Mesendoderm (in vitro differentiated cells): ENCODE data around the gene HIP1R.

Source experiments
- DNase-seq: peaks from one replicate; pipeline ENCODE4 v3.0.0; 2013
- H2AK5ac ChIP-seq: 2 replicates; pipeline ENCODE4 v1.6.1; 2013; ENCODE audit warnings: low read length, inconsistent platforms
- H2BK120ac ChIP-seq: 2 replicates; pipeline ENCODE4 v1.6.1; 2013; ENCODE audit warnings: low read depth, mild to moderate bottlenecking, low read length, moderate library complexity, mixed read lengths
- H2BK15ac ChIP-seq: replicated peaks from 2 replicates; pipeline ENCODE4 v1.6.1; 2013; ENCODE audit warnings: low read depth, mild to moderate bottlenecking, moderate library complexity
- H2BK5ac ChIP-seq: 2 replicates; pipeline ENCODE4 v1.6.1; 2013; ENCODE audit warnings: low read length, inconsistent platforms
- H3K18ac ChIP-seq: 2 replicates; pipeline ENCODE4 v1.6.1; 2013; ENCODE audit warnings: mild to moderate bottlenecking, low read length, mixed read lengths
- H3K23ac ChIP-seq: one replicate; pipeline ENCODE4 v1.6.1; 2013; ENCODE audit warnings: low read length
- H3K27ac ChIP-seq: 2 replicates; pipeline ENCODE4 v1.5.1; 2013; ENCODE audit warnings: low read depth, mild to moderate bottlenecking, inconsistent platforms, low read length, moderate library complexity
- H3K27me3 ChIP-seq: 2 replicates; pipeline ENCODE4 v1.6.1; 2013; ENCODE audit warnings: low read length, control low read depth, mild to moderate bottlenecking, inconsistent platforms; ENCODE audit not compliant: insufficient read depth, poor library complexity
- H3K36me3 ChIP-seq: 2 replicates; pipeline ENCODE4 v1.6.1; 2013; ENCODE audit warnings: low read length, inconsistent platforms; ENCODE audit not compliant: control insufficient read depth, insufficient read depth
- H3K4ac ChIP-seq: one replicate; pipeline ENCODE4 v1.6.1; 2013; ENCODE audit warnings: low read depth, mild to moderate bottlenecking, low read length, moderate library complexity
- H3K4me1 ChIP-seq: 2 replicates; pipeline ENCODE4 v1.6.1; 2013; ENCODE audit warnings: low read depth, low read length, inconsistent platforms; ENCODE audit not compliant: control insufficient read depth
- H3K4me2 ChIP-seq: 2 replicates; pipeline ENCODE4 v1.6.1; 2013; ENCODE audit warnings: low read length
- H3K4me3 ChIP-seq: 2 replicates; pipeline ENCODE4 v1.5.1; 2013; ENCODE audit warnings: mild to moderate bottlenecking, low read length
- H3K56ac ChIP-seq: one replicate; pipeline ENCODE4 v1.6.1; 2013; ENCODE audit warnings: low read length
- H3K79me1 ChIP-seq: 2 replicates; pipeline ENCODE4 v1.6.1; 2013; ENCODE audit warnings: low read length, inconsistent platforms
- H3K79me2 ChIP-seq: 2 replicates; pipeline ENCODE4 v1.6.1; 2013; ENCODE audit warnings: mild to moderate bottlenecking, low read length; ENCODE audit not compliant: control insufficient read depth, insufficient read depth
- H3K9ac ChIP-seq: 2 replicates; pipeline ENCODE4 v1.6.1; 2013; ENCODE audit warnings: low read length, inconsistent platforms
- H4K5ac ChIP-seq: one replicate; pipeline ENCODE4 v1.6.1; 2013; ENCODE audit warnings: low read length
- H4K8ac ChIP-seq: one replicate; pipeline ENCODE4 v1.6.1; 2013; ENCODE audit warnings: low read depth, mild to moderate bottlenecking, control low read depth, low read length, moderate library complexity
- WGBS: extraction: QIAGEN DNeasy Blood & Tissue Kit; methylation state at CpG from one replicate; pipeline ENCODE4 v1.1.7; 2013; ENCODE audit warnings: low lambda C conversion rate, missing lambda C conversion rate; ENCODE audit not compliant: insufficient coverage; ENCODE audit errors: extremely low coverage; 5-methylcytosine and 5-hydroxymethylcytosine counted together

Gene HIP1R

GRCh38 chr12:122849352-122850047 is 14.2 kb downstream of the HIP1R start:
- no peak overlapping the region for H4K8ac ChIP-seq
- no peak overlapping the region for H3K4me2 ChIP-seq
- H2BK5ac ChIP-seq: no peak overlapping the region
- DNase-seq: no peak
- no peak overlapping the region for H3K9ac ChIP-seq
- no peak overlapping the region for H3K4ac ChIP-seq
- no peak overlapping the region for H3K18ac ChIP-seq
- no peak overlapping the region for H2BK15ac ChIP-seq
- no peak overlapping the region for H3K27ac ChIP-seq
- H3K4me1 ChIP-seq: no peaks in the 10 kb centered on the region
- H3K4me3 ChIP-seq: no peak overlapping the region
- H3K56ac ChIP-seq: no peak overlapping the region
- H3K36me3 ChIP-seq: no peaks in the 10 kb centered on the region
- no peak overlapping the region for H4K5ac ChIP-seq
- WGBS: no CpG with 5 or more reads among the region's 26 CpGs
- no peaks in the 10 kb centered on the region for H3K27me3 ChIP-seq
- H2AK5ac ChIP-seq: no peak overlapping the region
- no peaks in the 10 kb centered on the region for H3K79me2 ChIP-seq
- H3K79me1 ChIP-seq: no peaks in the 10 kb centered on the region
- no peak overlapping the region for H2BK120ac ChIP-seq
- no peak overlapping the region for H3K23ac ChIP-seq

DNA sequence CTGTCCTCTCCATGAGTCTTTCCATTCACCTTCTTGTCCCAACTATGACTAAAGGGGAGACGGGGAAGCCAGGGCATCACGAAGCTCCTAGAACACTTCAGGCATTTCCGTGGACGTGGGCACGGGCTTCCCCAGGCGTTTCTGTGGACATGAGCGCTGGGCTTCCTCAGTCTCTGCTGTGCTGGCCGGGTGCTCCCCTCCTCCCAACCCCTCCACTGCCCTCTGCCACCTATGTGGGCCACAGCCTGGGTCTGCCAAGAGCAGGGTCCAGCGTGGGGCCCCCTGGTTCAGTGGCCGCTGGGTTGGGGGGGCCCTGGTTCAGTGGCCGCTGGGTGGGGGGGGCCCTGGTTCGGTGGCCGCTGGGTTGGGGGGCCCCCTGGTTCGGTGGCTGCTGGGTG is 14.8 kb downstream of the HIP1R start:
- WGBS: no CpG with 5 or more reads among the region's 14 CpGs
- Histone ChIP-seq H3K18ac (no peak overlapping the region), H2BK15ac (no peak overlapping the region), H3K27me3 (no peaks in the 10 kb centered on the region), H4K8ac (no peak overlapping the region), H3K4me3 (no peak overlapping the region), H3K4ac (no peak overlapping the region), H3K27ac (no peak overlapping the region), H3K36me3 (no peaks in the 10 kb centered on the region), H3K23ac (no peak overlapping the region), H3K56ac (no peak overlapping the region), H3K9ac (no peak overlapping the region), H3K4me1 (no peaks in the 10 kb centered on the region), H3K79me2 (no peaks in the 10 kb centered on the region), H2AK5ac (no peak overlapping the region), H2BK5ac (no peak overlapping the region), H2BK120ac (no peak overlapping the region), H4K5ac (no peak overlapping the region), H3K79me1 (no peaks in the 10 kb centered on the region), H3K4me2 (no peak overlapping the region)
- no peak for DNase-seq

GRCh38 chr12:122850695-122851350 is 15.6 kb downstream of the HIP1R start:
- H4K5ac ChIP-seq: no peak overlapping the region
- no peak overlapping the region for H3K27ac ChIP-seq
- H2BK5ac ChIP-seq: no peak overlapping the region
- H3K56ac ChIP-seq: no peak overlapping the region
- no peak overlapping the region for H2BK15ac ChIP-seq
- H3K4ac ChIP-seq: no peak overlapping the region
- no peak overlapping the region for H3K18ac ChIP-seq
- H3K36me3 ChIP-seq: no peaks in the 10 kb centered on the region
- H3K27me3 ChIP-seq: no peaks in the 10 kb centered on the region
- no peaks in the 10 kb centered on the region for H3K79me2 ChIP-seq
- H3K4me2 ChIP-seq: no peak overlapping the region
- H4K8ac ChIP-seq: no peak overlapping the region
- H3K4me3 ChIP-seq: no peak overlapping the region
- no peaks in the 10 kb centered on the region for H3K79me1 ChIP-seq
- no peaks in the 10 kb centered on the region for H3K4me1 ChIP-seq
- DNase-seq: no peak
- no peak overlapping the region for H2AK5ac ChIP-seq
- no peak overlapping the region for H3K9ac ChIP-seq
- WGBS: no CpG with 5 or more reads among the region's 27 CpGs
- H3K23ac ChIP-seq: no peak overlapping the region
- H2BK120ac ChIP-seq: no peak overlapping the region

DNA sequence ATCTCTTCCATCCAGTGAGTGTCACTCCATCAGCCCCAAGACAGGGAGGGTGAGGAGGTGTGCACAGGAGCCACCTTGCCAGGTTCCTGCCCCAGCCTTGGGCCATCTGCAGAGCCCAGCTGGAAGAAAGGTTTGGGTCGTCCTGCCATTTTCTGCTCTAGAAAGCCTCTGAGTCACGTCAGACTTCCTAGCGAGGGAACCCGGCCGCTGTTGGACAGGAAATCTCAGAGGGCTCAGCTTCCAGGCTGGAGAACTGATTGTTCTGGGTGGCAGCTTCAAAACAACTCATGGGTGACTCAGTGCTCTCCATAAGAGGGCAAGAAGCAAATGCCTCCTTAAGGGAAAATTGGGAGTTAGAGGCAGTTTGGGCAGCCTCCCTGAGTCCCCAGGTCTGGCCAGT is 16.6 kb downstream of the HIP1R start:
- DNase-seq: no peak
- H3K79me2 ChIP-seq: no peaks in the 10 kb centered on the region

DNA sequence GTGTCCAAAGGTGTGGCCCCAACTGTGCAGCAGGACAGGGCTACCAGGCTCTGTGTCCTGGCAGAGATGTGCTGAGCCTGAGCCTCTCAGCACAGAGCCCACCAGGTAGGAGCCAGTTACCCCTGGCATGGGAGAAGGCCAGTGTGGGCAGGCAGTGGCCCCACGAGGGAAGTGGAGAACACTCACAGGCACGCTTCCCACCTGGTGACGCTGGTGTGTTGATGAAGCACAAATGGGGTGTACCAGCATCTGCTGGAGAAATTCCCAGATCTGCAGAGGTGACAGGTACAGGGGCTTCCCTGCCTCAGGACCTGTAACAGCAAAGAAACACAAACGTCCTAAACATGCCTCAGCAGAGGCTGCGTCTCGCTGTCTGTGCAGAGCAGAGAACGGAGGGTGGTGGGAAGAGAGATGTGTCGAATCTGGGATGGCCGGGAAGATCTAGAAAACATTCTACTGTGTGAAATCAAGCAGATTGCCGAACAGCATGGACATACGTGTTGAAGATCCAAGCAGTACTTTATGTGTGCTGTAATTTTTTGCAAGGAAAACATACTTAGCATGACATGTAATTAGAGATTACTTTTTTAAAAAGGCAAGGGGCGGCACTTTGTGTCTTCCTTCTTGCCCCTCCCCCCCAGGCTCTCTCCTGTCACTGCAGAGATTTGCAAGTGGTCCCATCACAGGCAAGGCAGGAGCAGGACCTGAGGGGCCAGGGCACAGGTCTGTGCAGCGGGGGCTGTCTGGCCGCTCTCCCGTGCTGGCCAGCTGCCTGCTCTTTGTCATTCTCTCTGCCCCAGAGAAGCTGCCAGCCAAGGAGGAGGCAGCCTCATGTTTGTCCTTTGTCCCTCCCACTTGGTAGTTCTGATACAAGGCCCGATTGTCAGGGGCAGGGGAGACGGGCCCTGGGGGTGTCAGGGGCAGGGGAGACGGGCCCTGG is 17.3 kb downstream of the HIP1R start:
- no peak overlapping the region for H3K56ac ChIP-seq
- no peak overlapping the region for H2BK15ac ChIP-seq
- no peaks in the 10 kb centered on the region for H3K79me2 ChIP-seq
- no peaks in the 10 kb centered on the region for H3K36me3 ChIP-seq
- no peak overlapping the region for H3K4me3 ChIP-seq
- H3K27ac ChIP-seq: no peak overlapping the region
- H3K9ac ChIP-seq: no peak overlapping the region
- no peak for DNase-seq
- H3K4ac ChIP-seq: no peak overlapping the region
- no peak overlapping the region for H4K5ac ChIP-seq
- H2AK5ac ChIP-seq: no peak overlapping the region
- no peaks in the 10 kb centered on the region for H3K4me1 ChIP-seq
- no peak overlapping the region for H2BK5ac ChIP-seq
- no peak overlapping the region for H4K8ac ChIP-seq
- no peak overlapping the region for H3K4me2 ChIP-seq
- H3K23ac ChIP-seq: no peak overlapping the region
- H3K79me1 ChIP-seq: no peaks in the 10 kb centered on the region
- no peak overlapping the region for H3K18ac ChIP-seq
- WGBS: no CpG with 5 or more reads among the region's 18 CpGs
- no peaks in the 10 kb centered on the region for H3K27me3 ChIP-seq
- H2BK120ac ChIP-seq: no peak overlapping the region

More for the DNA sequence above, 16.6 kb downstream of the HIP1R start:
- Histone ChIP-seq H3K4me3 (no peak overlapping the region), H3K18ac (no peak overlapping the region), H3K9ac (no peak overlapping the region), H2BK15ac (no peak overlapping the region), H2BK120ac (no peak overlapping the region), H3K36me3 (no peaks in the 10 kb centered on the region), H2BK5ac (no peak overlapping the region), H4K5ac (no peak overlapping the region), H2AK5ac (no peak overlapping the region), H3K4me2 (no peak overlapping the region), H3K56ac (no peak overlapping the region), H3K79me1 (no peaks in the 10 kb centered on the region), H3K4me1 (no peaks in the 10 kb centered on the region), H3K4ac (no peak overlapping the region), H4K8ac (no peak overlapping the region), H3K27ac (no peak overlapping the region), H3K27me3 (no peaks in the 10 kb centered on the region), H3K23ac (no peak overlapping the region)
- WGBS: no CpG with 5 or more reads among the region's 5 CpGs
